Common myeloid progenitor, CD34-positive (primary cell): ENCODE measurements around the gene MEX3D.

Experiments
- CTCF ChIA-PET: fragments of 350-600 bp; sonication (Branson Sonifier 250); formaldehyde crosslinking; loops from one replicate; lab custom pipeline; 2021; ENCODE audit warnings: antibody characterized with exemption; lab: Charles Lee
- POLR2A ChIA-PET: fragments of 350-600 bp; sonication (Branson Sonifier 250); formaldehyde crosslinking; loops from one replicate; lab custom pipeline; 2021; ENCODE audit warnings: antibody characterized with exemption; lab: Charles Lee
- DNase-seq, 3 donors: peaks; one replicate each; pipeline versions ENCODE4 v3.0.0 to v3.0.0-alpha.2; 2013
- H3K27ac ChIP-seq, 2 experiments: 1 replicate in 1 of 2; 2 replicates in 1 of 2; pipeline ENCODE4 v1.7.0; 2013; ENCODE audit warnings: inconsistent platforms in 2 of 2, low read length in 2 of 2, mild to moderate bottlenecking in 2 of 2, low read depth in 1 of 2, moderate library complexity in 1 of 2; ENCODE audit not compliant: severe bottlenecking in 2 of 2, insufficient read depth in 1 of 2, poor library complexity in 1 of 2
- H3K27me3 ChIP-seq, 5 experiments: replicated peaks in 2 of 5; 1 replicate in 3 of 5; 2 replicates in 2 of 5; pipeline versions ENCODE4 v1.6.1 to v1.7.0; 2013; ENCODE audit warnings: low read length in 4 of 5, mild to moderate bottlenecking in 2 of 5, moderate library complexity in 2 of 5, inconsistent platforms in 1 of 5; ENCODE audit not compliant: insufficient read depth in 5 of 5, control insufficient read depth in 4 of 5
- H3K36me3 ChIP-seq, 4 experiments: 1 replicate in 2 of 4; 2 replicates in 2 of 4; pipeline versions ENCODE4 v1.6.1 to v1.7.0; 2013; ENCODE audit warnings: low read length in 3 of 4, control low read depth in 1 of 4, mild to moderate bottlenecking in 1 of 4; ENCODE audit not compliant: control insufficient read depth in 4 of 4, insufficient read depth in 4 of 4
- H3K4me1 ChIP-seq, 4 experiments: 1 replicate in 3 of 4; 2 replicates in 1 of 4; pipeline versions ENCODE4 v1.6.1 to v1.7.1; 2013; ENCODE audit warnings: low read length in 3 of 4, mild to moderate bottlenecking in 3 of 4, control low read depth in 1 of 4, inconsistent platforms in 1 of 4, moderate library complexity in 1 of 4; ENCODE audit not compliant: control insufficient read depth in 4 of 4, insufficient read depth in 4 of 4; ENCODE audit errors: control extremely low read depth in 1 of 4
- H3K4me3 ChIP-seq, 7 experiments: 1 replicate in 4 of 7; 2 replicates in 3 of 7; pipeline versions ENCODE4 v1.5.1 to v1.7.0; 2013; ENCODE audit warnings: mild to moderate bottlenecking in 7 of 7, low read length in 6 of 7, moderate library complexity in 6 of 7, inconsistent platforms in 2 of 7, low read depth in 2 of 7, control low read depth in 1 of 7; ENCODE audit not compliant: insufficient read depth in 4 of 7, control insufficient read depth in 1 of 7; ENCODE audit errors: extremely low read depth in 1 of 7
- H3K9me3 ChIP-seq, 5 experiments: 1 replicate in 4 of 5; 2 replicates in 1 of 5; pipeline versions ENCODE4 v1.6.1 to v1.7.1; 2013; ENCODE audit warnings: low read length in 4 of 5, mild to moderate bottlenecking in 2 of 5, inconsistent platforms in 1 of 5, low read depth in 1 of 5, moderate library complexity in 1 of 5; ENCODE audit not compliant: control insufficient read depth in 4 of 5, insufficient read depth in 2 of 5; ENCODE audit errors: control extremely low read depth in 1 of 5
- WGBS: methylation state at CpG from one replicate; pipeline ENCODE4 v1.1.5; 2013; ENCODE audit not compliant: insufficient coverage; 5-methylcytosine and 5-hydroxymethylcytosine counted together

Gene MEX3D

GRCh38 chr19:1585243-1585580 lies 17.1 kb upstream of the MEX3D start:
- H3K36me3 ChIP-seq = peaks cover 5 to 52% (median 35%) of the 10 kb centered on the region in 4 experiments
- no peak for DNase-seq
- no peaks in the 10 kb centered on the region for H3K27me3 ChIP-seq
- H3K9me3 ChIP-seq = no peaks in the 10 kb centered on the region
- WGBS = 95% methylated on average over 7 of the region's 13 CpGs
- ChIA-PET CTCF (no interaction called here), POLR2A (no interaction called here)
- H3K27ac ChIP-seq = no peak overlapping the region
- peaks cover 0 to 7% (median 2%) of the 10 kb centered on the region in 4 experiments for H3K4me1 ChIP-seq
- H3K4me3 ChIP-seq = no peak overlapping the region

GRCh38 chr19:1584500-1585242 lies 16.5 kb upstream of the MEX3D start:
- ChIA-PET CTCF (interaction anchor here (0.9 kb wide), 1 partner anchor 21 kb away, joined by 3 read pairs; no protein-coding TSS in a partner anchor), POLR2A (no interaction called here)
- DNase-seq = no peak
- Histone ChIP-seq H3K4me3 (no peak overlapping the region), H3K9me3 (no peaks in the 10 kb centered on the region), H3K27me3 (no peaks in the 10 kb centered on the region), H3K36me3 (peaks cover 5 to 53% (median 39%) of the 10 kb centered on the region in 4 experiments), H3K4me1 (peaks cover 0 to 2% (median 0%) of the 10 kb centered on the region in 4 experiments), H3K27ac (no peak overlapping the region)
- 97% methylated on average over 83 of the region's 87 CpGs for WGBS

- POLR2A ChIA-PET = no interaction called here
- CTCF ChIA-PET = no interaction called here
- WGBS = 91% methylated on average over 9 of the region's 9 CpGs
Measured at GRCh38 chr19:1582201-1582600, 14.1 kb upstream of the MEX3D start.

GRCh38 chr19:1580957-1581356 lies 12.8 kb upstream of the MEX3D start:
- Histone ChIP-seq H3K4me3 (no peak overlapping the region), H3K4me1 (no peaks in the 10 kb centered on the region), H3K27ac (no peak overlapping the region), H3K36me3 (peaks cover 5 to 82% (median 55%) of the 10 kb centered on the region in 4 experiments), H3K27me3 (no peaks in the 10 kb centered on the region), H3K9me3 (no peaks in the 10 kb centered on the region)
- ChIA-PET CTCF (interaction anchor here (0.6 kb wide), 1 partner anchor 43 kb away, joined by 3 read pairs; no protein-coding TSS in a partner anchor), POLR2A (no interaction called here)
- DNase-seq = no peak
- WGBS = 98% methylated on average over 22 of the region's 22 CpGs

More at GRCh38 chr19:1582201-1582600, 14.1 kb upstream of the MEX3D start:
- H3K27me3 ChIP-seq = no peaks in the 10 kb centered on the region
- no peaks in the 10 kb centered on the region for H3K4me1 ChIP-seq
- peaks cover 5 to 71% (median 48%) of the 10 kb centered on the region in 4 experiments for H3K36me3 ChIP-seq
- DNase-seq = no peak
- no peak overlapping the region for H3K27ac ChIP-seq
- H3K4me3 ChIP-seq = no peak overlapping the region
- no peaks in the 10 kb centered on the region for H3K9me3 ChIP-seq

- CTCF ChIA-PET = no interaction called here
- H3K36me3 ChIP-seq = peaks cover 5 to 76% (median 54%) of the 10 kb centered on the region in 4 experiments
Measured at GRCh38 chr19:1580382-1580781, 12.3 kb upstream of the MEX3D start.

GRCh38 chr19:1579222-1579621 lies 11.1 kb upstream of the MEX3D start:
- H3K4me1 ChIP-seq = no peaks in the 10 kb centered on the region
- no peak for DNase-seq
- H3K4me3 ChIP-seq = no peak overlapping the region
- no peak overlapping the region for H3K27ac ChIP-seq
- H3K27me3 ChIP-seq = no peaks in the 10 kb centered on the region
- ChIA-PET POLR2A (interaction anchor here (0.6 kb wide), 1 partner anchor 28 kb away, joined by 4 read pairs; no protein-coding TSS in a partner anchor), CTCF (interaction anchor here (1.7 kb wide), 1 partner anchor 8 kb away, joined by 4 read pairs; no protein-coding TSS in a partner anchor)
- H3K9me3 ChIP-seq = no peaks in the 10 kb centered on the region
- 94% methylated on average over 16 of the region's 20 CpGs for whole genome bisulfite sequencing
- H3K36me3 ChIP-seq = peaks cover 5 to 68% (median 49%) of the 10 kb centered on the region in 4 experiments

More at GRCh38 chr19:1580382-1580781, 12.3 kb upstream of the MEX3D start:
- Histone ChIP-seq H3K9me3 (no peaks in the 10 kb centered on the region), H3K4me1 (no peaks in the 10 kb centered on the region), H3K27me3 (no peaks in the 10 kb centered on the region), H3K27ac (no peak overlapping the region), H3K4me3 (no peak overlapping the region)
- DNase-seq = no peak
- POLR2A ChIA-PET = no interaction called here
- WGBS = 96% methylated on average over 20 of the region's 20 CpGs
